Central memory CD8-positive, alpha-beta T cell (primary cell): ENCODE results near the gene DGCR2.
A peak's percentile ranks its signal among the peaks of the same experiment; 100 is the strongest.

Source experiments
- ATAC-seq: fragments of 150-1000 bp; cut with Tn5 transposase; replicated peaks from 2 replicates; pipeline ENCODE4 v1.10.0; 2022; ENCODE audit warnings: mild to moderate bottlenecking, moderate FRiP score, moderate number of reproducible peaks; ENCODE audit not compliant: poor library complexity, severe bottlenecking; ENCODE audit errors: extremely low read depth
- DNase-seq, 2 donors: peaks; one replicate each; pipeline ENCODE4 v3.0.0; 2021; ENCODE audit warnings: low spot score in 2 of 2
- H3K27ac Mint-ChIP-seq: one replicate; pipeline ENCODE4 v1.8.0; 2022; ENCODE audit warnings: low read depth, mild to moderate bottlenecking, moderate library complexity, mixed read lengths
- H3K27me3 Mint-ChIP-seq: one replicate; pipeline ENCODE4 v1.8.0; 2022; ENCODE audit warnings: mixed read lengths
- H3K36me3 Mint-ChIP-seq: one replicate; pipeline ENCODE4 v1.8.0; 2022; ENCODE audit warnings: mild to moderate bottlenecking, moderate library complexity, mixed read lengths; ENCODE audit not compliant: insufficient read depth
- H3K4me1 Mint-ChIP-seq: one replicate; pipeline ENCODE4 v1.8.0; 2022; ENCODE audit warnings: mixed read lengths
- H3K4me3 Mint-ChIP-seq: one replicate; pipeline ENCODE4 v1.8.0; 2022; ENCODE audit warnings: mild to moderate bottlenecking, moderate library complexity, mixed read lengths
- H3K9me3 Mint-ChIP-seq: one replicate; pipeline ENCODE4 v1.8.0; 2022; ENCODE audit warnings: mixed read lengths

The DGCR2 gene

DNA sequence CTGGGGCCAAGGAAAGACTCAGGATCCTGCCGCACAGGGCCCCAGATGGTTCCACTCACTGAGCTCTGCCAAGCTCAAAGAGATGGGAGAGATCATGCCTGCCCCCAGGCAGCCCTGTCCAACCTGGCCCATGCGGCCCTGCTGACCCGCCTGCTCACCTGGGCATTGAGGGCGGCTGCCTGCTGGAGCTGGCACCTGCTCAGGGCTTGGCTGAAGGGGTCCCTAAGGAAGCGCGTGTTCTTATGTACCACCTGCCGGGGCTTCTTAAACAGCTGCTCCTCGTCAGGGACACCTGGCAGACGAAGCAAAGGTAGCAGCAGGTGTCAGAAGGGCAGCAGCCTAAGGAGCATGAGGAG lies 16.8 kb upstream of the DGCR2 start:
- Mint-ChIP-seq H3K36me3 (peaks cover 36% of the 10 kb centered on the region), H3K4me1 (peaks cover 15% of the 10 kb centered on the region), H3K4me3 (no peak overlapping the region), H3K27me3 (no peaks in the 10 kb centered on the region), H3K27ac (no peak overlapping the region), H3K9me3 (no peaks in the 10 kb centered on the region)
- ATAC-seq, result no peak
- no peak for DNase-seq

- H3K27ac Mint-ChIP-seq, result no peak overlapping the region
- ATAC-seq (no peak), DNase-seq (no peak)
- peaks cover 35% of the 10 kb centered on the region for H3K36me3 Mint-ChIP-seq
- no peaks in the 10 kb centered on the region for H3K9me3 Mint-ChIP-seq
- H3K4me1 Mint-ChIP-seq, result peaks cover 10% of the 10 kb centered on the region
- no peak overlapping the region for H3K4me3 Mint-ChIP-seq
- H3K27me3 Mint-ChIP-seq, result no peaks in the 10 kb centered on the region
Observed at GRCh38 chr22:19138217-19139000, 16.2 kb upstream of the DGCR2 start.

GRCh38 chr22:19137384-19138216 lies 15.4 kb upstream of the DGCR2 start:
- Mint-ChIP-seq H3K27me3 (no peaks in the 10 kb centered on the region), H3K27ac (no peak overlapping the region), H3K9me3 (no peaks in the 10 kb centered on the region), H3K4me3 (no peak overlapping the region), H3K4me1 (peaks cover 6% of the 10 kb centered on the region), H3K36me3 (peaks cover 39% of the 10 kb centered on the region)
- DNase-seq, result no peak
- no peak for ATAC-seq

DNA sequence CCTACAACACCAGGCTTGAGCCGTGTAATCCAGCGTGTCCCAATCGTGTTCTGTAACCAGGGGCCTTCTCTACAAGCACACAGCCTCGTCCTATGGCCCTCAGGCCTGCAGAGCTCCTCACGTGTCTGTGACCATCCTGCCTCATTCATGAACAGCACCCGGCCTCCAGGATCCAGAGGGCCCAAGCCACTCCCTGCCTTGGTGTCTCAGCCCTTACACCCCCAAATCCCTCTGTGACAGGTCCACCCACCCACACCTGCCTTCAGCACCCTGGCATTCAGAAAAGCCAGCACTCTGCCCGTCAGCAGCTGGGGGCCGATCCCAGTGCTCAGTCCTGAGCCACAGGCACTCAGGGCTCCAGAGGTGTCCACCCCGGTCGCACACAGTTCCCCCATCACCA lies 14.7 kb upstream of the DGCR2 start:
- H3K36me3 Mint-ChIP-seq, result peaks cover 39% of the 10 kb centered on the region

DNA sequence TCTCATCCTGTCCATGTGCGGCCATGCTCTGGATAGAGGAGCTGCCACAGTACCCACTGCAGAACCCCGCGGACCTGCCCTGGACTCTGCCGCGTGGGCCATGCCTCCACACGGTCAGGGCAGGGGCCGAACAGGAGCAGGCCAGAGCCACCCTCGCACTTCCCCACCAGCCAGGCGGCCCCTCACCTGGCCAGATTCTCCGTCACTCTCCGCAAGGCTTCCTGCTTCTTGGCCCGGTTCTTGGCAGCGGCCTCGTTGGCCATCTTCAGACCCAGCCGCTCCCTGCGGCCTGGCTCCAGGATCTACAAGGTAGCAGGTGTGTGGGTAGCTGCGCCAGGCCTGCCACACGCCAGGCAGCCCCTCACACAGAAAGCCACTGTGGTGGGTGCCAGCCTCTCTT lies 12.7 kb upstream of the DGCR2 start:
- no peak overlapping the region for H3K27ac Mint-ChIP-seq
- ATAC-seq (no peak), DNase-seq (no peak)
- H3K9me3 Mint-ChIP-seq, result no peaks in the 10 kb centered on the region
- peaks cover 23% of the 10 kb centered on the region for H3K36me3 Mint-ChIP-seq
- H3K27me3 Mint-ChIP-seq, result no peaks in the 10 kb centered on the region
- H3K4me1 Mint-ChIP-seq, result peaks cover 6% of the 10 kb centered on the region
- H3K4me3 Mint-ChIP-seq, result peak overlapping the region; percentile 11

More for the DNA sequence above, 14.7 kb upstream of the DGCR2 start:
- Mint-ChIP-seq H3K27ac (no peak overlapping the region), H3K4me1 (peaks cover 6% of the 10 kb centered on the region), H3K4me3 (no peak overlapping the region), H3K9me3 (no peaks in the 10 kb centered on the region), H3K27me3 (no peaks in the 10 kb centered on the region)
- ATAC-seq (no peak), DNase-seq (no peak)

- no peaks in the 10 kb centered on the region for H3K9me3 Mint-ChIP-seq
Observed at GRCh38 chr22:19134176-19134831, 12.1 kb upstream of the DGCR2 start.

DNA sequence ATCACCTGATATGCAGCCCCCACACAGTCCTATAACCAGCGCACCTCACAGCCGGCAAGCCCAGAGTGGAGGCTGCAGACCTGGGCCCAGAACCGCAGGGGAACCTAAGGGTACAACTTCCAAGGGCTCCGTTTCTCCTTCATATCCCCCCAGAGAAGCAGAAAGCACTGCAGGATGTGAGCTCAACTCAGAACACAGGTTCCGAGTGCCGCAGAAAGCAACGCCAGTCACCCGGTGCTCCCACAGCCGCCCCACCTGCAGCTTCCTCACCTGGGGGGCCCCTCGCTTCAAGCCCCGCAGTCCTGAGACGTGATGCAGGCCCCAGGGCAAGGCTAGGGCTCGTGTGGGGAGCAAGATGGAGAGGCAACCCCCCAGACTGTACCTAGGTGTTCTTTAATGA lies 11.3 kb upstream of the DGCR2 start:
- H3K9me3 Mint-ChIP-seq, result no peaks in the 10 kb centered on the region
- peaks cover 19% of the 10 kb centered on the region for H3K36me3 Mint-ChIP-seq
- no peaks in the 10 kb centered on the region for H3K27me3 Mint-ChIP-seq
- DNase-seq, result no peak
- ATAC-seq, result no peak
- H3K4me3 Mint-ChIP-seq, result no peak overlapping the region
- no peak overlapping the region for H3K27ac Mint-ChIP-seq
- peaks cover 6% of the 10 kb centered on the region for H3K4me1 Mint-ChIP-seq

More at GRCh38 chr22:19134176-19134831, 12.1 kb upstream of the DGCR2 start:
- H3K27ac Mint-ChIP-seq, result no peak overlapping the region
- peaks cover 21% of the 10 kb centered on the region for H3K36me3 Mint-ChIP-seq
- no peaks in the 10 kb centered on the region for H3K27me3 Mint-ChIP-seq
- ATAC-seq (no peak), DNase-seq (no peak)
- peak overlapping the region; percentile 11 for H3K4me3 Mint-ChIP-seq
- H3K4me1 Mint-ChIP-seq, result peaks cover 6% of the 10 kb centered on the region

- H3K9me3 Mint-ChIP-seq, result no peaks in the 10 kb centered on the region
- H3K27me3 Mint-ChIP-seq, result no peaks in the 10 kb centered on the region
- peaks cover 16% of the 10 kb centered on the region for H3K36me3 Mint-ChIP-seq
- no peak overlapping the region for H3K27ac Mint-ChIP-seq
- ATAC-seq (no peak), DNase-seq (no peak)
- H3K4me1 Mint-ChIP-seq, result peaks cover 6% of the 10 kb centered on the region
- no peak overlapping the region for H3K4me3 Mint-ChIP-seq
Observed at GRCh38 chr22:19132693-19133400, 10.6 kb upstream of the DGCR2 start.

GRCh38 chr22:19132153-19132552 lies 9.9 kb upstream of the DGCR2 start:
- H3K4me1 Mint-ChIP-seq, result peaks cover 6% of the 10 kb centered on the region
- no peak overlapping the region for H3K4me3 Mint-ChIP-seq
- no peaks in the 10 kb centered on the region for H3K27me3 Mint-ChIP-seq
- H3K36me3 Mint-ChIP-seq, result peaks cover 13% of the 10 kb centered on the region
- ATAC-seq (no peak), DNase-seq (no peak)
- H3K9me3 Mint-ChIP-seq, result no peaks in the 10 kb centered on the region
- H3K27ac Mint-ChIP-seq, result no peak overlapping the region

DNA sequence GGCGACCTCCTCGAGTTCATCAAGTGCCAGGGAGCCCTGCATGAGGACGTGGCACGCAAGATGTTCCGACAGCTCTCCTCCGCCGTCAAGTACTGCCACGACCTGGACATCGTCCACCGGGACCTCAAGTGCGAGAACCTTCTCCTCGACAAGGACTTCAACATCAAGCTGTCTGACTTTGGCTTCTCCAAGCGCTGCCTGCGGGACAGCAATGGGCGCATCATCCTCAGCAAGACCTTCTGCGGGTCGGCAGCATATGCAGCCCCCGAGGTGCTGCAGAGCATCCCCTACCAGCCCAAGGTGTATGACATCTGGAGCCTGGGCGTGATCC lies 9.4 kb upstream of the DGCR2 start:
- ATAC-seq (no peak), DNase-seq (no peak)
- Mint-ChIP-seq H3K36me3 (peaks cover 11% of the 10 kb centered on the region), H3K4me3 (no peak overlapping the region), H3K9me3 (no peaks in the 10 kb centered on the region), H3K4me1 (peaks cover 6% of the 10 kb centered on the region), H3K27me3 (no peaks in the 10 kb centered on the region), H3K27ac (no peak overlapping the region)

DNA sequence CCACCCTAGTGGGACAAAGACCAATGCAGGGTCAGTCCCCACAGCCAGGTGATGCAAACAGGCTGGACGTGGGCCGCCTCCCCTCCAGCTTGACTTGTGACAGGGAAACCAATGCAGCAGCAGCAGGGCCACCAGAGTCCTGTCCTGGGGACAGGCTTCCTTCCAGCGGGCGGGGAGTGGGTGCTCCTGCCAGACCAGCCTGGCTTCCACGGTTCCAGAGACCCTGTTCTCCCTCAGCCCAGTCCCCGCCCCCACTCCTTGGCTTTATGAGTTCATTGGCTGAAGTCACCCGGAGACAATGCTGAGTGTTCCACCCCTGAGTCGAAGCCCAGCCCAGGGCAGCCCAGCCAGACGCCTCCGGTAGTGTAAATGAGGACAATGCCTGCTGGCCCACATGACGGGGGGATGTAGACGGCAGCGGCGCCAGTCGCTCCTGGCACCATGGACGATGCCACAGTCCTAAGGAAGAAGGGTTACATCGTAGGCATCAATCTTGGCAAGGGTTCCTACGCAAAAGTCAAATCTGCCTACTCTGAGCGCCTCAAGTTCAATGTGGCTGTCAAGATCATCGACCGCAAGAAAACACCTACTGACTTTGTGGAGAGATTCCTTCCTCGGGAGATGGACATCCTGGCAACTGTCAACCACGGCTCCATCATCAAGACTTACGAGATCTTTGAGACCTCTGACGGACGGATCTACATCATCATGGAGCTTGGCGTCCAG lies 8.9 kb upstream of the DGCR2 start, which contains the start of gene TSSK2:
Gene TSSK2, plus strand, starts transcription at position 350 of the 726 bp plus-strand sequence. Its CDS starts 92 bp downstream, at position 442.
- Mint-ChIP-seq H3K4me1 (peaks cover 6% of the 10 kb centered on the region), H3K9me3 (no peaks in the 10 kb centered on the region), H3K27ac (no peak within 1 kb of the TSS), H3K27me3 (no peaks in the 10 kb centered on the region), H3K4me3 (no peak within 1 kb of the TSS), H3K36me3 (peaks cover 8% of the 10 kb centered on the region)
- ATAC-seq (no peak), DNase-seq (no peak)

DNA sequence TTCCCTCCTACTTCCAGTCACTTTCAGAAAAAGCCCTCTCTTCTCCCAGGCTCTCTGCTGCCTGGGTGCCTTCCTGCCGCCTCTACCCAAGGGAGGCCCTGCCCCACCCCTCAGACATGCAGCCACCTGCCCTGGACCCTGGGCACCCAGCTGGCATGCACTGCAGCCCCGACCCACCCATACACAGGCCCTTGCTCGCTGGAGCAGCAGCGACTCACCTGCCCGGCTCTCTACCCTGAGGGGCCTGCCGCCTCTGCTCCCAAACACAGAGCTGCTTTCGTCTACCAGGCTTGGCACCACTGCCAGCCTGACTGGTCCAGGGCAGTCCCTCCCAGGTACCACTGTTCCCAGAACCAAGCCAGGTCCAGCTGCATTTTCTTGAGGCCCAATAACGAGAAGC lies 7.7 kb upstream of the DGCR2 start:
- H3K27ac Mint-ChIP-seq, result peak overlapping the region; percentile 58
- no peaks in the 10 kb centered on the region for H3K9me3 Mint-ChIP-seq
- H3K36me3 Mint-ChIP-seq, result peaks cover 5% of the 10 kb centered on the region
- H3K4me3 Mint-ChIP-seq, result no peak overlapping the region
- H3K27me3 Mint-ChIP-seq, result no peaks in the 10 kb centered on the region
- ATAC-seq, result no peak
- no peaks in the 10 kb centered on the region for H3K4me1 Mint-ChIP-seq
- DNase-seq, result no peak
